PC-9 (cell line): ENCODE results near the gene TJP3. TPM values are rescaled to one million over a fixed set of nuclear protein-coding genes. Genes with fewer than 3 reads are reported as not detected.

Source experiments
- BruUV-seq: library from RNA; stranded (reverse); fragments of 400-500 nt; replicated peaks from 2 replicates; lab custom pipeline; 2021; lab: Mats Ljungman, UMichigan
- CTCF ChIA-PET: fragments of 300-600 bp; sonication (Branson Sonifier 250); formaldehyde crosslinking; loops from one replicate; lab custom pipeline; 2022; ENCODE audit warnings: antibody characterized with exemption; lab: Charles Lee
- POLR2A ChIA-PET: fragments of 300-600 bp; sonication (Branson Sonifier 250); formaldehyde crosslinking; loops from one replicate; lab custom pipeline; 2022; ENCODE audit warnings: antibody characterized with exemption; ENCODE audit not compliant: unreplicated experiment; lab: Charles Lee
- DNase-seq, 2 experiments: peaks; one replicate each; pipeline versions ENCODE4 v3.0.0 to v3.0.0-alpha.2; 2015 to 2022; ENCODE audit warnings: mixed read lengths in 1 of 2
- H2AFZ ChIP-seq: fragments of 200-600 bp; sonication (generic); 2 replicates; pipeline ENCODE4 v1.8.1; 2017; ENCODE audit warnings: antibody characterized with exemption
- H3F3A ChIP-seq: fragments of 200-600 bp; sonication (generic); 2 replicates; pipeline ENCODE4 v1.8.1; 2017; ENCODE audit warnings: antibody characterized with exemption, mild to moderate bottlenecking, low read depth; ENCODE audit not compliant: insufficient read depth
- H3K27ac ChIP-seq: fragments of 200-600 bp; sonication (generic); 2 replicates; pipeline ENCODE4 v1.6.1; 2016; ENCODE audit warnings: mixed run types
- H3K27me3 ChIP-seq: fragments of 200-600 bp; sonication (generic); 2 replicates; pipeline ENCODE4 v1.6.1; 2016; ENCODE audit warnings: low read depth, mixed run types; ENCODE audit not compliant: insufficient read depth
- H3K36me3 ChIP-seq: fragments of 200-600 bp; sonication (generic); 2 replicates; pipeline ENCODE4 v1.6.1; 2016; ENCODE audit warnings: low read depth, mixed run types
- H3K4me1 ChIP-seq: fragments of 200-600 bp; sonication (generic); replicated peaks from 2 replicates; pipeline ENCODE4 v1.6.1; 2016; ENCODE audit warnings: mixed run types; ENCODE audit not compliant: insufficient read depth
- H3K4me2 ChIP-seq: fragments of 200-600 bp; sonication (generic); 2 replicates; pipeline ENCODE4 v1.6.1; 2017; ENCODE audit warnings: mixed run types
- H3K4me3 ChIP-seq: fragments of 200-600 bp; sonication (generic); 2 replicates; pipeline ENCODE4 v1.6.1; 2016; ENCODE audit warnings: mixed run types
- H3K79me2 ChIP-seq: fragments of 200-600 bp; sonication (generic); 2 replicates; pipeline ENCODE4 v1.6.1; 2017; ENCODE audit warnings: low read depth, mixed run types
- H3K9me2 ChIP-seq: fragments of 200-600 bp; sonication (generic); 2 replicates; pipeline ENCODE4 v1.8.1; 2017; ENCODE audit warnings: mild to moderate bottlenecking; ENCODE audit not compliant: insufficient read depth
- H3K9me3 ChIP-seq: fragments of 200-600 bp; sonication (generic); 2 replicates; pipeline ENCODE4 v1.8.1; 2016; ENCODE audit warnings: low read depth; ENCODE audit not compliant: insufficient read depth
- H4K20me1 ChIP-seq: fragments of 200-600 bp; sonication (generic); 2 replicates; pipeline ENCODE4 v1.8.1; 2017; ENCODE audit not compliant: insufficient read depth
- CTCF ChIP-seq: fragments of 200-600 bp; sonication (generic); conservative IDR thresholded peaks from 2 replicates; pipeline ENCODE4 v1.6.1; 2017; ENCODE audit warnings: mixed run types, antibody characterized with exemption, mild to moderate bottlenecking, moderate library complexity
- EZH2 ChIP-seq: fragments of 200-600 bp; sonication (generic); IDR thresholded peaks from 2 replicates; pipeline ENCODE4 v1.8.0; 2017; ENCODE audit warnings: antibody characterized with exemption, low read depth
- intact Hi-C: fragments of 100-400 bp; cut with micrococcal nuclease; formaldehyde crosslinking; loops from one replicate; pipeline ENCODE4 v1.10.0; 2022; ENCODE audit not compliant: unreplicated experiment
- total RNA-seq: library from RNA; stranded (reverse); gene quantifications from 2 replicates; pipeline ENCODE4 v1.2.3, GENCODE V29; 2021

Gene TJP3
- total RNA-seq, 1 experiment from 2014 or later = 56.8 TPM

DNA sequence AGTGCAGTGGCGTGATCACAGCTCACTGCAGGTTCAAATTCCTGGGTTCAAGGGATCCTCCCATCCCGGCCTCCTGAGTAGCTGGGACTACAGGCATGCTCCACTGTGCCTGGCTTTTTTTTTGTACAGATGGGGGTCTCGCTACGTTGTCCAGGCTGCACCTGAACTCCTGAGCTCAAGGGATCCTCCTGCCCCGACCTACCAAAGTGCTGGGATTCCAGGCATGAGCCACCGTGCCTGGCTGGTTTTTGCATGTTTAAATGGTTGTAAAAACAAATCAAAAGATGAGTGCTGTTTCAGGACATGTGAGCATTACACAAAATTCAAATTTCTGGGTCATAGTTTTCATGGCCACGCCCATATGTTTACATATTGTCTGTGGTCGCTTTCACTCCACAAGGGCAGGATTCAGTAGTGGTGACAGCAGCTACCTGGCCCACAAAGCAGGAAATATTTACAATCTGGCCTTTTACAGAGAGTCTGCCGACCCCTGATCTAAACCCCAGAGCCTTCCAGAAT is 72.7 kb downstream of the TJP3 start:
- CTCF ChIA-PET = no interaction called here
- BruUV-seq = no TSS peak
- no peaks in the 10 kb centered on the region for H4K20me1 ChIP-seq

GRCh38 chr19:3781603-3782002 is 73.4 kb downstream of the TJP3 start:
- no peaks in the 10 kb centered on the region for H3K79me2 ChIP-seq
- no peaks in the 10 kb centered on the region for H3K27me3 ChIP-seq
- ChIA-PET POLR2A (no interaction called here), CTCF (no interaction called here)
- TF ChIP-seq CTCF (no peak), EZH2 (no peak)
- H3K4me1 ChIP-seq = no peaks in the 10 kb centered on the region
- no peaks in the 10 kb centered on the region for H4K20me1 ChIP-seq
- DNase-seq = no peak
- no peaks in the 10 kb centered on the region for H3K9me3 ChIP-seq
- no TSS peak for BruUV-seq
- H2AFZ ChIP-seq = no peak overlapping the region
- H3K36me3 ChIP-seq = no peaks in the 10 kb centered on the region
- no peak overlapping the region for H3K4me3 ChIP-seq
- no peak overlapping the region for H3K27ac ChIP-seq
- H3K4me2 ChIP-seq = no peak overlapping the region
- intact Hi-C loops = no loop called here
- H3K9me2 ChIP-seq = no peaks in the 10 kb centered on the region
- no peaks in the 10 kb centered on the region for H3F3A ChIP-seq

More for the DNA sequence above, 72.7 kb downstream of the TJP3 start:
- Histone ChIP-seq H2AFZ (no peak overlapping the region), H3K9me2 (no peaks in the 10 kb centered on the region), H3K27ac (no peak overlapping the region), H3F3A (no peaks in the 10 kb centered on the region), H3K9me3 (no peaks in the 10 kb centered on the region), H3K36me3 (no peaks in the 10 kb centered on the region), H3K27me3 (no peaks in the 10 kb centered on the region), H3K4me3 (no peak overlapping the region), H3K4me1 (no peaks in the 10 kb centered on the region), H3K79me2 (no peaks in the 10 kb centered on the region), H3K4me2 (no peak overlapping the region)
- intact Hi-C loops = no loop called here
- TF ChIP-seq CTCF (no peak), EZH2 (no peak)
- POLR2A ChIA-PET = no interaction called here
- DNase-seq = no peak

- TF ChIP-seq EZH2 (no peak), CTCF (no peak)
- CTCF ChIA-PET = no interaction called here
- H3K9me2 ChIP-seq = no peaks in the 10 kb centered on the region
- no peak overlapping the region for H3K4me2 ChIP-seq
- no peak overlapping the region for H3K4me3 ChIP-seq
- no peaks in the 10 kb centered on the region for H3K4me1 ChIP-seq
- H3K27ac ChIP-seq = no peak overlapping the region
- no peaks in the 10 kb centered on the region for H3K79me2 ChIP-seq
- DNase-seq = no peak
- H2AFZ ChIP-seq = no peak overlapping the region
- H4K20me1 ChIP-seq = no peaks in the 10 kb centered on the region
- intact Hi-C loops = no loop called here
- BruUV-seq = no TSS peak
- H3K9me3 ChIP-seq = no peaks in the 10 kb centered on the region
- POLR2A ChIA-PET = no interaction called here
- no peaks in the 10 kb centered on the region for H3K27me3 ChIP-seq
- H3F3A ChIP-seq = no peaks in the 10 kb centered on the region
- H3K36me3 ChIP-seq = no peaks in the 10 kb centered on the region
Observed at GRCh38 chr19:3782330-3782729, 74.1 kb downstream of the TJP3 start.
